Uterus (tissue), 4 donors: Measurements from ENCODE around the gene F12. TPM values are rescaled to one million over a fixed set of nuclear protein-coding genes. Genes with fewer than 3 reads are reported as not detected.

ENCODE experiments used
- DNase-seq, 2 donors: peaks; one replicate each; pipeline ENCODE4 v3.0.0-alpha.2; 2019 to 2020
- H3K27ac ChIP-seq, 2 donors: fragments of 200-600 bp; sonication (generic); 1 replicate in 1 of 2; 2 replicates in 1 of 2; pipeline ENCODE4 v1.5.1; 2016 to 2018
- H3K27me3 ChIP-seq, 2 donors: fragments of 200-600 bp; sonication (generic); one replicate each; pipeline ENCODE4 v1.5.1; 2018 to 2019; ENCODE audit warnings: control low read depth in 1 of 2
- H3K36me3 ChIP-seq, 2 donors: fragments of 200-600 bp; sonication (generic); one replicate each; pipeline ENCODE4 v1.5.1; 2019; ENCODE audit warnings: control low read depth in 1 of 2
- H3K4me1 ChIP-seq, 2 donors: fragments of 200-600 bp; sonication (generic); one replicate each; pipeline ENCODE4 v1.5.1; 2018 to 2019; ENCODE audit warnings: control low read depth in 1 of 2
- H3K4me3 ChIP-seq, 2 donors: fragments of 200-600 bp; sonication (generic); 1 replicate in 1 of 2; 2 replicates in 1 of 2; pipeline ENCODE4 v1.5.1; 2018 to 2019; ENCODE audit warnings: mild to moderate bottlenecking in 1 of 2
- H3K9me3 ChIP-seq, 2 donors: fragments of 200-600 bp; sonication (generic); one replicate each; pipeline ENCODE4 v1.5.1; 2019; ENCODE audit warnings: control low read depth in 1 of 2
- POLR2A ChIP-seq, 2 donors: fragments of 450-650 bp; IDR thresholded peaks; one replicate each; pipeline ENCODE4 v1.6.1; 2016; ENCODE audit warnings: antibody characterized with exemption in 2 of 2, mild to moderate bottlenecking in 1 of 2, moderate library complexity in 1 of 2
- intact Hi-C: fragments of 100-400 bp; cut with DNase I; formaldehyde crosslinking; loops from one replicate; pipeline ENCODE4 v1.15.1; 2023; ENCODE audit warnings: low total_unique reads
- total RNA-seq, 4 donors: library from RNA; depleted of rRNA in 3 of 4; stranded (reverse); fragments of >200 nt in 3 of 4; gene quantifications; one replicate each; pipeline versions ENCODE4 v1.1.0 to v1.2.4, GENCODE V29; 2014 to 2023
- TF ChIP-seq, protein P1 (sequence below), 4 experiments: fragments of 200-600 bp in 2 of 4; fragments of 450-650 bp in 2 of 4; sonication (generic) in 2 of 4; IDR thresholded peaks; one replicate each; pipeline ENCODE4 v1.5.1; 2016 to 2019; ENCODE audit warnings: antibody characterized with exemption in 4 of 4, mild to moderate bottlenecking in 2 of 4, moderate library complexity in 1 of 4
- donor health status: DM: yes; HTN: yes; CAD: no.

F12 gene
- total RNA-seq, 4 donors from 2014 or later: 7.6 TPM; not detected in 3

DNA sequence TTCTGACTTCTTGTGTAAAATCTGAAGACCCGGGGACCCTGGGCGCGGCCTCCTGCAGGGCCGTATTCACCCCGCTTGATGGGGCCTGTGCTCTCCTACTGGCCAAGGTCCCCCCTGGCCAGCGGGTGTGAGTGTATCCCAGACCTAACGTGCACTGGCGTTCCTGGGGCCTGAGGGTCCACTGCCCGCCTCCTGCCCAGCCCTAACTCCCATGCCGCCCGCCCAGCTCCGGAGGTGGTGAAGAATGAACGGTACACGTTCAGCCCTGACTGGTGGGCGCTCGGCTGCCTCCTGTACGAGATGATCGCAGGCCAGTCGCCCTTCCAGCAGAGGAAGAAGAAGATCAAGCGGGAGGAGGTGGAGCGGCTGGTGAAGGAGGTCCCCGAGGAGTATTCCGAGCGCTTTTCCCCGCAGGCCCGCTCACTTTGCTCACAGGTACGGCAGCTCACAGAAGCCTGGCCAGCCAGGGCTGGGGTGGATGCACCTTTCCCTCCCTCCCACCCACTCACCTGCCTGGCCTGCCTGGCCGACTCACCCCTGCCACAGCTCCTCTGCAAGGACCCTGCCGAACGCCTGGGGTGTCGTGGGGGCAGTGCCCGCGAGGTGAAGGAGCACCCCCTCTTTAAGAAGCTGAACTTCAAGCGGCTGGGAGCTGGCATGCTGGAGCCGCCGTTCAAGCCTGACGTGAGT lies 26.6 kb upstream of the F12 start:
- Histone ChIP-seq H3K4me3 (no peak overlapping the region), H3K9me3 (no peaks in the 10 kb centered on the region), H3K36me3 (no peaks in the 10 kb centered on the region), H3K4me1 (no peaks in the 10 kb centered on the region), H3K27ac (no peak overlapping the region), H3K27me3 (no peaks in the 10 kb centered on the region)
- intact Hi-C loops: no loop called here
- TF ChIP-seq POLR2A (IDR thresholded peaks at IDR 0.05): no peak
- TF ChIP-seq, protein P1, sequence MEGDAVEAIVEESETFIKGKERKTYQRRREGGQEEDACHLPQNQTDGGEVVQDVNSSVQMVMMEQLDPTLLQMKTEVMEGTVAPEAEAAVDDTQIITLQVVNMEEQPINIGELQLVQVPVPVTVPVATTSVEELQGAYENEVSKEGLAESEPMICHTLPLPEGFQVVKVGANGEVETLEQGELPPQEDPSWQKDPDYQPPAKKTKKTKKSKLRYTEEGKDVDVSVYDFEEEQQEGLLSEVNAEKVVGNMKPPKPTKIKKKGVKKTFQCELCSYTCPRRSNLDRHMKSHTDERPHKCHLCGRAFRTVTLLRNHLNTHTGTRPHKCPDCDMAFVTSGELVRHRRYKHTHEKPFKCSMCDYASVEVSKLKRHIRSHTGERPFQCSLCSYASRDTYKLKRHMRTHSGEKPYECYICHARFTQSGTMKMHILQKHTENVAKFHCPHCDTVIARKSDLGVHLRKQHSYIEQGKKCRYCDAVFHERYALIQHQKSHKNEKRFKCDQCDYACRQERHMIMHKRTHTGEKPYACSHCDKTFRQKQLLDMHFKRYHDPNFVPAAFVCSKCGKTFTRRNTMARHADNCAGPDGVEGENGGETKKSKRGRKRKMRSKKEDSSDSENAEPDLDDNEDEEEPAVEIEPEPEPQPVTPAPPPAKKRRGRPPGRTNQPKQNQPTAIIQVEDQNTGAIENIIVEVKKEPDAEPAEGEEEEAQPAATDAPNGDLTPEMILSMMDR (IDR thresholded peaks at IDR 0.05): no peak
- DNase-seq: no peak

DNA sequence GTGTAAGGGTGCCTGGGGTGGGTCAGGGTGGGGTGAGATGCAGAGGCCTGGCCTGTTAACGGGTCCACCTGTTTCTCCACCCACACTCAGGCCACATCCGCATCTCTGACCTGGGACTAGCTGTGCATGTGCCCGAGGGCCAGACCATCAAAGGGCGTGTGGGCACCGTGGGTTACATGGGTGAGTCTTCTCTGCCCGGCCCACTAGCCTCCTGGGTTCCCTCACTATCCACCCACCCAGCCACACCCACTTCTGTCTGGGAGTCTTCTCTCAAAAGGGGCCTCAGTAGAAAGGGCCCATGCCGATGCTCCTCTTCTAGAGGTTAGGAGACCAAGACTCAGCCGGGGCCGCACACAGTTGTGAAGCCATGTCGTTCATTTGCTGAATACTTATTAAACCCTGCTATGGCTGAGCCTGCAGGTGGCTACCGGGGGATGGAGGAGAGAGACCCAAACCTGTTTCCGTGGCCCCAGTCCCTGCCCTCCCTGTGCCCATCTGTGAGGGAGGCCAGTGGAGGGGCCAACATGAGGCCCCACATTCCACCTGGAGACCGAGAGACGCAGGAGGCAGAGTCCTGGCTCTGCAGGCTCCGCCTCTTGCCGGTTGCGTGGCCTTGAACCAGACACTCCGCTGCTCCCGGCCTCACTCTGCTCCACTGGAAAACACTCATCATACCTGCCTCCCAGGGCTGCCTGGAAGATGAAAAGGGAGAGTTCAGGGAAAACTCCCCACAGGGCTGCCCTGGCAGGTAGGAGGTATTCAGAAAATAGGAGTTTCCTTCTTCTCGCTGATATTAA lies 25.8 kb upstream of the F12 start:
- Histone ChIP-seq H3K4me1 (no peaks in the 10 kb centered on the region), H3K9me3 (no peaks in the 10 kb centered on the region), H3K36me3 (no peaks in the 10 kb centered on the region), H3K27ac (no peak overlapping the region), H3K4me3 (no peak overlapping the region), H3K27me3 (no peaks in the 10 kb centered on the region)
- no peak for DNase-seq
- intact Hi-C loops: no loop called here
- TF ChIP-seq, protein P1 (IDR thresholded peaks at IDR 0.05): no peak
- no peak for TF ChIP-seq POLR2A (IDR thresholded peaks at IDR 0.05)

DNA sequence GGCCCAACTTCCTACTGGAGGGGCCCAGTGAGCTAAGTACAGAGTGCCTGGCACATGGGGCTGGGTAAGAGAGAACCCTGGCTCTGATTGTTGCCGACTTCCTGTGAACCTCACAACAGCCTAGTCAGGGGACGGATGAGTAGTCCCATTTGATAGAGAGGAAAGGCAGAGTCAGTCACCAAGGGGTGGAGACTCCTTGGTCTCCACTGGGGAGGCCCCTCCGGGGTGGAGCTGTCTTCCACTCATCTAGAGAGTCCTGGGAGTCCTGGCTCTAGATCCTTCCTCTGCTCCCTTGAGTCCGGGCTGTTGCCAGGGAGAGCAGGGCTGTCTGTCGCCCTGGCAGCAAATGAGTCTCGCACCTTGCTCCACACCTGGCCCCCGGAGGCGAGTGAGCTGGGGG lies 25.1 kb upstream of the F12 start:
- intact Hi-C loops: no loop called here
- no peak for TF ChIP-seq POLR2A (IDR thresholded peaks at IDR 0.05)
- TF ChIP-seq, protein P1 (IDR thresholded peaks at IDR 0.05): no peak
- Histone ChIP-seq H3K9me3 (no peaks in the 10 kb centered on the region), H3K4me1 (no peaks in the 10 kb centered on the region), H3K27me3 (no peaks in the 10 kb centered on the region), H3K4me3 (no peak overlapping the region), H3K27ac (no peak overlapping the region), H3K36me3 (no peaks in the 10 kb centered on the region)
- no peak for DNase-seq

DNA sequence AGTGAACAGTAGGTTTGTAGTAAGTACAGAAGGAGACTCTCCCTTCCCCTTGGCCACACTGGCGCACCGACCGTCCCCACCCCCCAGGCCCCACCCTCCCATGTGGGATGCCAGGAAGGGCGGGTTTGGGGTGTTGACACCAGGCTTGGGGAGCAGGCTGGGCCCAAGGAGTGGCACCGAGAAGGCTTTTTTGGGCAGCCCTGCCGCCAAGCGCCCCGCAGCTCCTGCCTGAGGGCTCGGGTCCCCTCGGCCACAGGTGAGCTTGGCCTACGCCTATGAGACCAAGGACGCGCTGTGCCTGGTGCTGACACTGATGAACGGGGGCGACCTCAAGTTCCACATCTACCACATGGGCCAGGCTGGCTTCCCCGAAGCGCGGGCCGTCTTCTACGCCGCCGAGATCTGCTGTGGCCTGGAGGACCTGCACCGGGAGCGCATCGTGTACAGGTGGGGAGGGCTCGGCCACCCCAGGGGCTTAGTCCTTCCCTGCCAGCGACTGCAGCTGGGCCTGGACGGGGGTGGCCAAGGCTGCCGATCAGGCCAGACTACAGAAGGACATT lies 24.4 kb upstream of the F12 start:
- DNase-seq: no peak
- TF ChIP-seq, protein P1 (IDR thresholded peaks at IDR 0.05): no peak
- no peak for TF ChIP-seq POLR2A (IDR thresholded peaks at IDR 0.05)
- H3K36me3 ChIP-seq: no peaks in the 10 kb centered on the region
- H3K4me1 ChIP-seq: no peaks in the 10 kb centered on the region
- intact Hi-C loops: no loop called here
- no peak overlapping the region for H3K4me3 ChIP-seq
- H3K9me3 ChIP-seq: no peaks in the 10 kb centered on the region
- H3K27ac ChIP-seq: no peak overlapping the region
- H3K27me3 ChIP-seq: no peaks in the 10 kb centered on the region
